ENCODE measurements around the gene FGFR2.
"Not testable (repeated sequence)": the region's sequence is repeated elsewhere in the genome, so short reads cannot be mapped to it uniquely, and the experiment has no call there.

Gene FGFR2

DNA sequence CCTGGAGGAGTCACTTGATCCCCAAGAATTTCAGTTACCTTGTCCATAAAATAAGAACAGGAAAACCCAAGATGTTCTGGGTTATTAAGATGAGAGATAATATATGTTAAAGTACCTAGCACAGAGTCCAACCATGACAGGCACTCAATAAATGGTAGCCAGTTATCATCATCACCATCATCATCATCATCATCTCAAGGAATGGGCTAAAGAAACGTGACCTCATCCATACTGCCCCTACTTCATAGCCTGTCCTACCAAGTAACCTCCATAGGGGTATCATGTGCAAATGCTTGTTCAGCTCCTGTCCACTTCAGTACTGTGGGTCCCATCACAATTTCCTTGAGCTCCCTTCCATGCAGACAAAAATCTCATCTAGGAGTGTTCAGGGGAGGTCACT is 14.4 kb downstream of the FGFR2 start:
- DNase-seq, result no peak

DNA sequence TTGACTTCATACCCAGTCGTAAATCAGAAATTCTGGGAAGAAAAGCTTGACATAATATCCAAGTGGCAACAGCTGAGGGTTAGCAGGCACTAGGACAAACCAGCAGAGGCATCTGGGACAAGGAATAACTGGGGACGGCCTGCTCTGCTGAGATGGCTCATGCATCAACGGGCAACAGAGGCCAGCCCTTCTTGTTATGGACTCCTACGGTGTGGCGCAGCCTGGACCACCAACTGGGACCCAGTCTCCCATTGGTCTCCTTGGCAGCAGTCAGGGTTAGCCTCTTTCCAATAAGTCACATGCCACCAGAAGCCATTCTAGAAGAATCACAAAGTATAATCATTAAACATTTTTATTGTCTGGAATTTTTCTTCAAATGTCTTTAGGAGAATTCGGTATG is 15.0 kb downstream of the FGFR2 start:
- DNase-seq, result no peak

DNA sequence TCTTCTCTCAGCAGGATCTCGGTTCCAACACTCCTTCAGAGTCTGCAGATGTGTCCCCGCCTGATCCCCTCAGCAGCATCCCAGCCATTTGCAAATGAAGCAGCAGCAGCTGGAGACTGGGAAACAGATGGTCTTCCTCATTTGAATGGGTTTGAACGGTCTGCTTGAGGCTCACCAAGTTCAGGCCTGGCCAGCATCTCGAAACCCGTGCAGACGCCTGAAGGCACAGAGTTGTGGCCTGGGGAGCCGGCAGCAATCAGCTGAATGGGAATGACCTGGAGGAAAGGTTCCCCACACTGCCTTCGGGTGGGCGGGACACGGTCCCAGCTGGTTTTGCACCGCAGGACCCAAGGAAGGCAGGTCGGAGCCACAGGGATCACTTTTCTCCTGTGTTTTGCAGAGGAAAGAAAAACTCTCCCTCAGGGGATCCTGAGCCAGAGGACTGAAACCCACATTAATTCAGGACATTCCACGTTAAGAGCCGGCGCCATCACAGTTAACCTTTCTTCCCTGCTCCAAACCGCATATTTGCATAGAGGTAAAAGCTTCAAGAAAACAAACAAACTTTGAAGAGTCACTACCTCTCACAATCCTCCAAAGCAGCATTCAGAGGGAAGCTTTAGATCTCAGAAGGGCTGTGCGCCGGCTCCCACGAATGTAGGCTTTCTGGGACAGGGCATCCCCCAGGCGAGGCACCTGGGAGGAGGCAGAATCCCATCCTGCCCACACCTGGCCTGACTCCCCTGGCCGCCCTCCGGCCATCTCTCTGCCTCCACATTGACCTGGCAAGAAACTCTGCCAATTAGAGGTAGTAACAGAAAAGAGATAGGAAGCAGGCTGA is 17.7 kb downstream of the FGFR2 start:
- no peak for DNase-seq

DNA sequence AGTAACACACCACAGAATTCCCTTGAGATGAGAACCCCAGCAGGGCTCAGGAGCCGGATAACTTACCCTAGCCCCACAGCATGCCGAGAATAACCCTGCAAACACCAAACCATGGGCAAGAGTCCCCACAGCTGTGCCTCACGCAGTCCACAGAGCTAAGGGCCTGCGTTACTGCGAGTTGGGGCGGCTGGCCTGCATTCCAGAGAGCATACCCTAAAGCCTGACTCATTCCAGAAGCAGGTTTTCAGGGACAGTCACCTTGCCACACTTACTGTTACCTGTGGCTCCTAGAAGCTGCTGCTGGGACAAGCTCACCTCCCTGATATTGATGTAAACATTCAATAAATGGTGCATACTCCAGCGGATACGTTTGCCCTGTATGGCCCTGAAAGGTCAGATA is 18.6 kb downstream of the FGFR2 start:
- DNase-seq, result no peak

DNA sequence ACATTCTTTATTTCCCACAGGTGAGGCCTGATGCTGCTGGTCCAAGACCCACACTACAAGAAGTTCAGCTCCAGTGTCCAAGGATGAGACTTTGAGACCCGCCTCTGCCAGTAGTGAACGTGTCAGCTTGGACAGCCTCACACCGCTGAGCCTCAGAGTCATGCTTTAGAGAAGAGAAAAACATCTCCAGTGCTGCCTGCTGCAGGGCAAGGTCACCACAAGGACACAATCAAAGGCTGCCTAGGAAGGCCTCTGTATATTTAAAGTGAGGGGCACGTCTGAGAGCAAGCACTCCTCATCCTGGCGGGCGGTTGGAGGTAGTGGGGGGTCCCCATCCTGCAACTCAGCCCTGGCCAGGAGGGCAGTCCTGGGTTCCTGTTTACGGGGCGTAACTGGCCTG is 19.3 kb downstream of the FGFR2 start:
- no peak for DNase-seq

DNA sequence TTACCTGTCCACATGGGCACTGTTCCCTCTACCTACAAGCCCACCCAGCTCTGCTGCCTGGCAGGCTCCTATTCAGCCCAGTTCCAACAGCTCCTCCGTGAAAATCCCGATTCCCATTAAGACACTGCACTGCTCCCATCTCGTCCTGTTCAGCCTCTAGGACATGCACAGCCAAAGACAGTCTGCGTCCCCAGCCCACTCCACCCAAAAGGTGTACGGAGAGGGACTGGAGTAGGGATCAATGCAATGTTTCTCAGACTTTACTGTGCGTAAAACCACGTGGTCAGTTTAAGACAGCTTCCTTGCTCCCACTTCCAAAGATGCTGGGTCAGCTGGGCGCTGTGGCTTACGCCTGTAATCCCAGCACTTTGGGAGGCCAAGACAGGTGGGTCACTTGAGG is 19.9 kb downstream of the FGFR2 start:
- DNase-seq, result no peak

DNA sequence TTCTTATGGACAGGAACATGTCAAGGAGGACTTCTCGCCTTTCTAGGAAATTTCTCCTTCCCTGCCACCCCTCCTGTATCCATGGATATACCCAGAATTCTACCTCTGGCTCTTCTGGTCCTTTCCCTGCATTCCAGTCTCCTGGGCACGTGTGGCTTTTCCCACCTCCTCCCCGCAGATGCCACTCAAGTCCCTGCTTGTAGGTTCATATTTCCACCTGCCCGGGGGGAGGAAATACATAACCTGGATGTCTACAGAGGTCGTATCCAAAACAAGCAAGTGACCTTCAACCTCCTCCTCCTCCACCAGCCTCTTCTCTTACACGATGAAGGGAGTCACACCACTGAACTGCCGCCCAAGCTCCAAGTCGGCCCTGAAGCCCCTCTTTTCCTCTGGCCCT is 20.7 kb downstream of the FGFR2 start:
- no peak for DNase-seq

DNA sequence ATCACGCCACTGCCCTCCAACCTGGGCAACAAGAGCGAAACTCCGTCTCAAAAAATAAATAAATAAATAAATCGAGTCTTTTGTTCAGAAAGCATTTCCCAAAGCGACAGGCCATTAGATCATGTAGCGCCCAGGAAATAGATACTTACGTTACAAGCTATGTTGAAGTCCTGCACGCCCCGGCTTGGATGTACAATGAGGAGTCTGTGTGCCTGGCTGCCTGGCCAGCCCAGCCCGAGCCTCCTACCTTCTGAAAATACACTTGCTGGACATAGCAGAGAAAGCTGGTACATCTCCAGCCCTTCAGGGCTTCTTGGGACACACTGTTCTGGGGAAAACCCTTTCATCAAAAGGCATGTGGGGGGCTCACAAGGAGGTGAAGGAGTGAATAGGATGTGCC is 22.1 kb downstream of the FGFR2 start:
- DNase-seq, result no peak

DNA sequence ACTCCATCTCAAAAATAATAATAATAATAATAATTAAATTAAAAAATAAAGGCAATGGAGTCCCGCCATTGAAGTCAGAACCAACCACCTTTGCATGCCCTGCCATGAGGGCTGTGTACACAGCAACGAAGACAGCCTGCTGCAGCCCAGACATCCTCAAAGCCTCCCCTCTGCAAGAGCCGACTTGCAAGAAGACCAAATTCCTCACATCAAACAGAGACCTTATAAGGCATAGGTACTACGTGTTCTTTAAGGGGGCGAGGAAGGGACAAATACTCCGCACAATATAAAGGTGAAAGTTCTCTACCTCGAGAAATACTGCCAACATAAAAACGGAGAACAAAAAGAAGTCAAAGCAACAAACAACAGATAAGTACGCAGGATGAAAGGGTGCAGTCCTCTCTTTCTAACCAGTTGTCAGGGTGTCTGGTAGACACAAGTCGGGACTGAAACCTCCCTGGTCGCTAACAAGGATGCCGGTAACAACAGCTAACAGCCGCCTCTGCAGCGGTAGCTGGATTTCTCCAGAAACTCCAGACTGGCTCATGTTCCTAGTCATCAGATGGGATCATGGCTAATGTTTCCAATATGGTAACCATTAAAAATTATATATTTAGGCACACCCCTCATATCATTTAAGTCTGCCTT is 23.6 kb downstream of the FGFR2 start:
- DNase-seq, result no peak

DNA sequence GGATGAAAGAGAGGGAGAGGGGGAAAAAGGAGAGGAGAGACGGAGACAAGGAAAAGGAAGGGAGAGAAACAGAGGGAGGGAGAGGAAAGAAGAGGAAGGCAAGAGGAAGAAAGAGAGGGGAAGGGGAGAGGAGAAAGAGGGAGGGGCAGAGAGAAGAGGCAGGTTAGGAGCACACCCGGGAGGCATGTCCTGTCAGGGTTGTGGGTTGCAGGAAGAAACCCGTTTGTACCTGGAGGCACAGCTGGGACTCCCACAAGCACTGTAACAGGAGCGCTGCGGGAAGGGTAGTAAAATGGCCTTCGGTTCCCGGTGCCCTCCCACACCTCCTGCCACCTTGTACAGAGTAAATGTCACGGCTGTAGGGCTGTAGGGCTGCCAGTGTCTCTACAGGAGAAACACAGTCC is 24.7 kb downstream of the FGFR2 start:
- no peak for DNase-seq

DNA sequence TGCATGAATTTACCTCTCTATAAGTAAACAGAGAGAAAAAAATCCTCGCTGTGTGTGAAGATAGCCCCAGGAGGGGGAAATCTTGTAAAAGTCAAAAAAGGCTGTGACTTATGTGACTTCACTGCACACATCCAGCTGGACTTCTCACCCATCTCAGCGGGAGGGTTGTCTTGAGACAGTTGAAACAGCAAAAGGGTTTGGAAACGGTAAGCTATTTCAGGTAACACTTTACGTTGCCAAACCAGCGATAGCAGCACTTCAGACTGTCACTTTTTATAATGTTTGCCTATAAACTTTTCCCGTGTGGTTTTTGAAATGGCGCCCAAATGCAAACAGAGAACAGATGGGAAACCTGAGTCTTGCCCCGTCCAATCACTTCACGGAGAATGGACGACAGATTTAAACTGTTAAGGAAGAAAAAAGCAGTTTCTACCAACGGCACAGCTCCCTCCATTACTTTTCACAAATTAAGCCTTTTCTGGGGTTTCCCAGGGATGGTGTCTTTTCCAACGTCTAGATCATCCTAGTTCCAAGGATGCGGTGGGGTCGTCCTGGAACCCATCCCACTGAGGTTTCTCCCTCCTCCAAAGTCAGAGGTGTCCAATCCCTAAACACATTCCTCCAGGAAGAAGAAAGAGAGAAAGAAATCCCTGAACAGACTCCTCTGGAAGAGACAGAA is 25.2 kb downstream of the FGFR2 start:
- DNase-seq, result no peak

DNA sequence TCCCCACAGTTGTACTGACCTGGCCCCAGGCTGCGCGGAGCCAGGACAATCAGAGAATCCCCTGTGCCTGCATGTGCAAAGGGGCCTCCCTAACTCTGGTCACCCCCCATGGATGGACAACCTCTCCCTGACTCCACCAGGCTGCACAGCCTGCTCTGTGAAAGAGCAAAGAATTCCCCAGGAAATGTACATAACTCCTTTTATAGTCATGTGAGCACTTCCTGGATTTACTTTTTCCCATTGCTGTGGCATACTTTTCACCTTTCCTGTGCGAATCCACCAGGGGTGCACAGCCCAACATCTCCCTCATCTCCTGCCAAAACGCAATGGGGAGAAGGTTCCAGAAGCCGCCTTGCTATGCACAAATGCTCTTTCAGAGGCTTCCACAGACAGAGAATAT is 27.9 kb downstream of the FGFR2 start:
- no peak for DNase-seq

DNA sequence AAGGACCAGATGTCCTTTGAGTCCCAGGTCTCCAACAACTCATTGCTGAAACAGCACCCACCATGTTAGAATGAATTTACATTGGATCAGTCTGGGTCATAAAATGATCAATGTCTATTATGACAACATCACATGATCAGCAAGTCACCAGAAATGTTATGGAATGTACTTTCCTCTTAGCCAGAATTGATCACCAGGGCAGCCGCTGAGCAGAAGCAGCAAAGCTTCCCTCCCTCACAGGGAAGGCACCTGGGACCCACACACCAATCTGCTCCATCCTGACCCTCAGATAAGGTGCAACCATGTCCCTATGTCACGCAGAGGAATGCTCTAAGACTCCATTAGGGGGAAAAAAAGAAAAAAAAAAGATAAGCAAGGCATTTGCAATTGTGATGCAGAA is 30.0 kb downstream of the FGFR2 start:
- no peak for DNase-seq

DNA sequence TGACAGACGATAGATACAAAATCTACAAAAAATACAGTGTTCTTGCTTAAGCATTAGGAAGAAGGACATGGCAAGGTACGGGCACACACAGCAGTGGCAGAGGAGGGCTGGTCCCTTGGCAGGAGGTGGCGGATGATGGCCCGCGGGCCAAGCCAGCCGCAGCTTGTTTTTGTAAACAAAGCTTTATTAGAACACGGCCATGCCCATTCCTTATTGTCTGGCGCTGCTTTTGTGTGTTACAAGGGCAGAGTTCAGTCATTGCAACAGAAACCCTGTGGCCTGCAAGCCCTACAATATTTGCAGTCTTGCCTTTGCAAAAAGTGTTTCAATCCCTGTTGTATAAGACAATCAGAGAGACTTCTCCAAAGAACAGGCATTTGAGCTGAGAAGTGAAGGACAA is 30.7 kb downstream of the FGFR2 start:
- no peak for DNase-seq

DNA sequence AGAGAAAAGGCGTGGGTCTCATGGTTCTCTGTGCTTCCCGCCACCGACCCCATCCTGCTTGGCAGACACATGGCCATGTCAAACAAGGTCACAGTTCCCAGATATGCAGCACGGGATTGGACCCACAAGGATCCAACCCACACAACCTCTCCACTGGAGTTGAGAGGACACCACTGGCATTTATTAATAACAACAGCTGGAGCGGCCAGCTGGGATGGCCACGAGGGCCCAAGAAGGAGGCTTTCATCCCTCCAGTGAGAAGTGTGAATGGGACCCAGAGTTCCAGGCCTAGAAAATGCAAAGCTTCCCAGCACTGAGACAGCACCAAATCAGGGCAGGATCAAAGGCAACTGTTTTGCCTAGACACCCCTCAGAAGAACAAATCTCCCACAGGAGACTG is 31.5 kb downstream of the FGFR2 start:
- no peak for DNase-seq

DNA sequence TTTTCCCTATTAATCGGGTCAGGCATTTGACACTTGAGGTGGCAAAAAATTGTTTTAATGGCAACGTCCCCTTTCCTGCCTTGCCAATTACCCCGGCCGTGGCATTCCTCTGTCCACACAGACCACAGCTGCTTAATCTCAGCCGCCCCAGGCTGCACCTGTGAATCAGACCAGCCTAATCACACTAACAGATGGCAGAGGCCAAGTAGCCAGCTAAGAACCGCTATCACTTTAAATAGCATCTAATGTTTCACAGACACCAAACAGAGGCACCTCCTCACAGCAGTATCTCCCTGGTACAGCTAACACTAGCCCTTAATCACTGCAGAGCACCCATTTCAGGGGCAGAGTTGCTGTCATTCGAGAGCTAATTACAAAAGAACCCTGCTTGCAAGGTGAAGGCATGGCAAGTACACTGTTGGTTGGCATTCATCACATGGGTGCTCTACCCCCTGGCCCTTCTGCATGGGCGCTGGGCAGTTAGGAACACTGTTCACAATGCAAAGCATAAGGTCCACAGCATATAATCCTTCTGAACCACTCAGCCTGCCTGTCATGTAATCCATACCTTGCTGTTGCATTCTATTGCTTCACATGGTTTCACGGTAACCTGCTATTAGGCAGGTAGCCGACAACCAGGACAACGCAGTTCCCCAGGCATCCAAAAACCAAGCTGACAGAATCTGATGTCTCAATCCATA is 38.8 kb downstream of the FGFR2 start:
- no peak for DNase-seq

DNA sequence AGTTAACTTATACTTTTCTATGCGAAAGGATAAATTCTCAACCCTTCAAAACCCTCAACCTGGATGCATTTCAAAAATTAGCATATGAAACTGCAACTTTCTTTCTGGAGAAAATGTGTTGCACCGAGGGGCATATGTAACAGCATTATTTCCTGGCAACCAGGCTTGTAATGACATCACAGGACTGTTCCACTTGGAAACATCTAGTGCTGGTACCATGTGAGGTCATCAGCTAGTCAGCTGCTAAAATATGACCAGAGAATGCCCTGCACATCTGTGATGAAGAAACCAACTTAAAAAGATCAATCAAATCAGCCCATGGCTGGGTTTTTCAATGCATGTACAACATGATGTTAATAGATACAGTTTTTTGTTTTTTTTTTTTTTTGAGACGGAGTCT is 40.0 kb downstream of the FGFR2 start:
- DNase-seq, result no peak

DNA sequence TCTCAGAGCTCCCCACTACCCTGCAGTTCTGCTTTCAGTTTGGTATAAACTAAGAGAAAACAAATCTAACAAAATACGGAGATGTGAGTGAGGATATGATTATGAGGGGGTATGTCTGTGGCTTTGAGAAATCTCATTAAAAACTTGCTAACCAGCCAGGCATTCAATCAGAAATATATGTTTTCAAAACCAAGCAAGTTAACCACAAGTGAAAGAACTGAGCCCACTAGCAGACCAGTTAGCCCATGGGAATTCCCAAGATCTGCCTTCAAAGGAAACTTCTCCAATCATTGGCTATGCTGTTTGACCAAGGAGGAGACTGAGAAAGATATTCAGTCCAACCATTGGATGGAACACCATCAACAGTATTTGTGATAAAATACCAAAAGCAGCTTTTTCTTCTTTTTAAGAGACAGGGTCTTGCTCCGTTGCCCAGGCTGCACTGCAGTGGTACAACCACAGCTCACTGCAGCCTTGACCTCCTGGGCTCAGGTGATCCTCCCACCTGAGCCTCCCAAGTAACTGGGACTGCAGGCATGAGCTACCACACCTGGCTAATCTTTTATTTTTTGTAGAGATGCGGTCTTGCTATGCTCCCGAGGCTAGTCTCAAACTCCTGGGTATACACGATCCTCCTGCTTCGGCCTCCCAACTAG is 41.2 kb downstream of the FGFR2 start:
- no peak for DNase-seq

DNA sequence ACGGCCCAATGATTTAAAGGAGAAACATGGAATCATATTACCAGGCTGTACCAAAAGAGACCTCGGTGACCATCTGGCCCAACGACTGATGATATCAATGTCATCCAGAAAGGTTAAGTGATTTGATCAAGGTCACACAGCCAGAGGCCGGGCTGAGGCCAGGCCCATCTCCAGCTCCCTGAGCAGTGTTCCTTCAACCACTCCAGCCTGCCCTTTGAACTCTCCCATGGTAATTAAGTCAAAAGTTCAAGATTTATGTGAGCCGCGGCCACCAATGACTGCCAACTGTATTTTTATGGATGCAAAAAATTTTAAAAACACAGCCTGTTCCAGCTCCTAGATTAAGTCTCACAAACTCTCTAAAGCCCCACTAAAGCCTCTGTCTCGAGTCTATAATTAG is 41.8 kb downstream of the FGFR2 start:
- no peak for DNase-seq

DNA sequence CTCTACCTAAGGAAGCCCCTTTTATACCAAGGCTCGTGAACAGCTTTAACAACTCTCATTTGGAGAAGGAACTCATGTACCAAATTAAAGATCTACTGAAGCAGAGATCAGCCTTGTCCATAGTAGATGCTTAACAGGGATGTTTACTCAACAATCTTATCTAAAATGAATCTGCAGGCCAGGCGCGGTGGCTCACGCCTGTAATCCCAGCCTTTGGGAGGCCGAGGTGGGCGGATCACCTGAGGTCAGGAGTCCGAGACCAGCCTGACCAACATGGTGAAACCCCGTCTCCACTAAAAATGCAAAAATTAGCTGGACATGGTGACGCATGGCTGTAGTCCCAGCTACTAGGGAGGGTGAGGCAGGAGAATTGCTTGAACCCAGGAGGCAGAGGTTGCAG is 43.3 kb downstream of the FGFR2 start:
- DNase-seq, result not testable (repeated sequence)

DNA sequence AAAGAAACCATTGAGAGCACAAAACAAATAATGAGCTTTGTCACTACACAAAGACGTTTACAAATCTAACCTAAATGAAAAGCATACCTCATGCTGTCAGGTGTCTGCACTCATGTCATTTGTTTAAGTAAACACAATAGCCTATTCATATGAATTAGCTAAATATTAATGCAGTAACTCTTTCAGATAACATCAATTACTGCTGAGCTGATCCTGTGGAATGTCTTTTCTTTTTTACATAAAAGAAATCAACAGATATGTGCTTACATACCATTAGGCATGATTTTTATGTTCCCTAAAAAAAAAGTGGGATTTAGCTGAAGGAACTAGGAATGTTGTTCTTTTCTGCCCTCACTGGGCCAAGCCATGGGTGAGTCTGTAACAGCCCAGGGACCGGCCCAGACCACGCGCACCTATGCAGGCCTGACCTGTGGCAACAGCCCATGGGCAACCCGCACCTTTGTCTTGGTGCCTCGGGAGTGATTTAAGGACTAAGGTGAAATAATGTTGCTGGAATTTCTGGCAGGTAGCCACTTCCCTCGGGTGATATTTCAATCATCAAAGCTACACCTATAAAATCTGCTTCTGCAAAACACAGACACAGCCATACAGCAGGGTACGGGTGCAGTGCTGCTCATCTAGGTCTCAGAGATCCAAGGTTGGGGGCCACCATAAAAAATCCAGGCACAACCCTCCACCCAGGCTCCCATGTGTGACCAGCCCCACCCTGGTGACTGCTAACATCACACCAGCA is 44.6 kb downstream of the FGFR2 start:
- DNase-seq, result no peak

DNA sequence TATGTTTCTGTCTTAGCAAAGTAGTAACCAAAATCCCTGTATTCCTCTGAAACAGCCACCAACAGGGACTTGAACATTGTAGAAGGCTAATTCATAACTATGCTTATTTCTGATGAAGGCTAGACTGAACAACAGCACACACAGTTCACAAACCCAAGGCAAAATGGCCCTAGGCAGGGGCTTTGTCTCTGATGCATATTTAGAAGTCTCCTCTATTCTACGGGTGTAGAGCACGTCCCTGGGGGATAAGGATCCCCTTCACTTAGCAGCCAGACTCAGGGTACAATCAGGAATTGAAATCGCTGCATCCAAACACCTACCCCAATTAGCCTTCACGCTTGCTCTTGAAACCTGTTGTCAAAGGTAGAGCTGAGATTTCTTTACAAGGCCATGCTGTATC is 45.5 kb downstream of the FGFR2 start:
- DNase-seq, result no peak
